GM20431 (cell line): ENCODE data around the gene PTPRE.

Source experiments
- in situ Hi-C: fragments of 300-500 bp; cut with MseI, MboI; formaldehyde crosslinking; loops from one replicate; pipeline ENCODE4 v1.15.0; 2020; ENCODE audit warnings: low sequenced_read_pairs; ENCODE audit not compliant: unreplicated experiment

The PTPRE gene

DNA sequence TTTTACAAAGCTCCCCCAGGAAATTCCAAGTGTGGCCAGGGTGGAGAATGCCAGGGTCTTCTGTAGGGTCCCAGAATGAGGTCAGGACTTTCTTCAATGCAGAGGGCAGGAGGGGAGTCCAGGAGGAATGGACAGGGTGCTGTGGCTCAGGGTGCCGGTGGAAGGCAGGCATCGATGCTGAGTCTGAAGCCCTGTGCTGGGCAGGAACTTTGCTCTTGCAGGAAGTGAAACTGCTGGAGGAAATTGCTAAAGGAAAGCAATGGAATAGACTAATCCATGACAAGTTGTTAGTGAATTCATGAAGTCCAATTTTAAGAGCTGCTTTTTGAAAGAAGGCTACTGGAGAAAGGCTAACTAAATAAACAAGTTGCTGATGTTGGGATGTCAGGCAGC, 14.8 kb downstream of the PTPRE start:
- in situ Hi-C loops = no loop called here

DNA sequence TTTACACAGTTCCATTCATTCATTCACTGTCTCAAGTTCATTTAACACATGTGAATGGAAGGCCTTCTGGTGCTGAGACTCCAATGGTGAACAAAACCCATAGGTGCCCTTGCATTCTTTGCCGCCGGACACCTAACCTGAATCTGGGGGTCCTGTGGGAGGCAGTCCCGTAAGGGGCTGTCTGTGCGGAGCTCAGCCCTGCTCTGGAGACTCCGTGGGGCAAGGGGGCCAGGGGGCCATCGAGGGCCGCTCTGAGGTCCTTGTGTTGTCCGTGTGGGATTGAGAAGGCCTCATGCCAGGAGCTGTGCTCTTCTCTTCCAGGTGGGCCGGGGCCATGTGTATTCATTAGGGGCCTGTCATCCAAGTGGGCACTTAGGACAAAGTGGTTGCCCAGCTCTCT, 15.3 kb downstream of the PTPRE start:
- in situ Hi-C loops = no loop called here

DNA sequence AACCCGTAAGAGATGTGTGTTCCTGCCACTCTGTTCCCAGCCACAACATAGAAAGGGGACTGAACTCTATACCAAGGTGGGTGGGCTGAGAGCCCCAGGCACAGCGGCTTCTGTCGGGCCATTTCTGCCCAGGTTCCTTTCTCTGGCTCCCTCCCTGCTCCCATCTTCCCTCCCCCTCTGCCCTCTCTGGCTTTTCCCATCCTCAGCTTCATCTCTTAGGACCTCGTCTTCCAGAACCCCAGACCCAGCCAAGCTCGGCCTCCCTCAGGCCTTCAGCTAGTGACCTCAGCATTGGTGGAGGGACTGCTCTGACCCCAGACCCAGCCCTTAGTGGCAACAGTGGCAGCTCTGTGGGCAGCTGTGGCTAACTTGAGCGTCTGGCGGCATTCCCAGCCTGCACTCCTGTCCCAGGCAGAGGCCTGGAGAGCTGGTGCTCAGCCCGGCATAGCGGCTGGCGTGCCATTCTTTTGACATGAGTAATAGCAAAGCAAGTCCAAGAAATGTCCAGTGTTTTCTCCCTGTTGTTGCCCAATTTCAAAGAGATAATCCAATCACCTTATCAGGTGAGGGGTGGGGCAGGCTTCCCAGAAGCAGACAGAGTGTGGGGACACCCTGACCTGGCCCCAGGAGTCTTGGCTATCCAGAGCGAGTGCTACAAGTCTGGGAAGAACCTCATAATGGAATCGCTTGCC, 15.9 kb downstream of the PTPRE start:
- in situ Hi-C loops = no loop called here

DNA sequence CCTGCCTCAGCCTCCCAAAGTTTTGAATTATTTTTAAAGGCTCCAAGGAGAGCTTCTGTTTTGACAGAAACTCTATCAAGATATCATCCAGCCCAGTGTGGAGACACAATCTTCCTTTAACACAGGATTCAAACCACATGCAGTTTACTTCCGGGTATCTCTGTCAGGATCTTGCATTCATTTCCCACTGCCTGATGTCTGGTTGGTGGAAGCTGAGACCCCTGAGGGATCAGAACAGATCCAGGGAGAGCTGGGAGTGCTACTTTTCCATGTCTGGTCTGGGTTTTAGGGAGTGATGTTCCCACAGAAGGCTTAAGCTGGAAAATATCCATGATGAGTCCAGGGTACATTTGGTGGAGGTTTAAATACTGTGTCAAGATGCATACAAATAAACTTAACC, 16.7 kb downstream of the PTPRE start:
- in situ Hi-C loops = no loop called here

DNA sequence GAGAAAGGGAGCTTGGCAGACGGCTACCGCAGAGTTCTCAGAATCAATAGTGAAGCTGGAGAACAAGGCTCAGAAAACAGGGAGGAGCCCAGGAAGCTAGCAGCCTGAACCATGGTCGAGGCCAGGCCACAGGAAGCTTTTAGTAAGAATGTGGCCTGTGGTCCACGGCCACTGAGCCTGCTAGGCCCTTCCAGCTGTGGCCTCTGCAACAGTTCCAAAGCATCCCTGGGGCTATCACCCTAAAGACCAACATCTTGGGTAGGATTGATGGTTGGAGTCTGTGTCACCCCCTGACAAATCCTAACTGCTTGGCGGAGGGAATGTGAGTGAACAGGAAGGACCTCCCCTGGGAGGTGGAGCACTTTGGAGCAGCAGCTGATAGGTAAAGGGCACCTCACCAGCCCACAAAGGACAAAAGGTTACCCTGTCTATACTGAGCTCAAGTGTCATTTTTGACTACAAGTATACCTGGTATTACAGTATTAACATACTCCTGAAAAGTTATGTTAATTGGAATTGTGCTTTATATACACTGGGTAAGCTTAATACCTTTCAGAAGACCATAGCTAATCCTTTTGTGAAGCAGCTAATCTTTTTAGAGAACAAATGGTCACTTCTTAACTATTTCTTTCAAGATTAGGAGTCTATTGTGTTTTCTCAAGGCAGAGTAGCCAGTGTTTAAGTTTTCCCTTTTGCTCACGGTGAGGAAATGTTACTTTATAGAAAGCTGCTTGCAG, 18.7 kb downstream of the PTPRE start:
- in situ Hi-C loops = no loop called here

DNA sequence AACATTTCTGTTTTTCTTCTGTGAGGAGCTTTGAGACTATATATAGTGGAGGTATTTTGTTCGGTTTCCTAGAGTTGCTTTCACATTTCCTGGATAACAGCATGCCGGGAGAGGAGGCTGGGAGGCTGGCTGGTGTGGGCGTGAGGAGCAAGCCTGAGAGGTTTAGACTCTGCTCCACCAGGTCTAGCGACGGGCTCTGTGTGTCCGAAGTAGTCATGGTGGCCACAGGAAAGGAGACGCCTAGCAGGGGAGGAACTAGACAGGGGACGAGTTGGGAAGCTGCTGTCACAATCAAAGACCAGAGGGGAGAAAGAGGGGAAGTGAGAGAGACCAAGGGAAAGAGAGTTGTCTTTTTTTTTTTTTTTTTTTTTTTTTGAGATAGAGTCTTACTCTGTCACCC, 19.6 kb downstream of the PTPRE start:
- in situ Hi-C loops = no loop called here

DNA sequence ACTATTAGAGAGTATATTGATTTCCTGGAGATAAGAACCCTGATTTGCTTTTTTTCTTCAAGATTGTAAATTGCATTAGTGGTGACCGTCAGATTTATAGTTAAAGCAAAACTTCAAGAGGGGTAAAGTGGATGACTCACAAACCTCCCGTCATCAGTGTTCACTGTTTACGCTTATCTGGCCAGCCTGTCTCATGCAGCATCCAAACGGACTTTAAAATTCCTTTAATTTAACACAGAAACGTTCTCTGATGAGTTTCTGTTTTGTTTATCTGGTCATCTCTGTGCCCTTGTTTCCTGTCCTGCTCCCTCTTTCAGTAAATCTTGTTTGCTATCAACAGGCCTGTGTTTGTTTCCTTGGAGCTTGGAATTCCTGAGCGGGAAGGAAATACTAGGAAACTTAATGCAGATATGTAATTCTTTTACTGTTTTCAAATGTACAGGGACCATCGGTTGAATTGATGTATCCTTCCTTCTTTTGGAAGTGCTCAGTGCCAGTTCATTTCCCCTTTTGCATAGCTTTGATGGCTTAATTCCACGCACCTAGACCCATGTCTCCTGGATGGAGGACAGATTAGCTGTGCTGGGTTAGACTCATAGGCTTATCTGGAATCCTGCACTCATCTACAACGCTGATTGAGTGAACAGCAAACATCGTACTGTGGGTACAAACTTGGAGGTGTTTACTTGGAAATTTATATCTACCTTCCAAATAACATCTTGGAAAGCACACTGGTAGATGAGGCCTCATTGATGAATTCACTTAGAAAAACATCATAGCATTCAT, 21.3 kb downstream of the PTPRE start:
- in situ Hi-C loops = no loop called here

DNA sequence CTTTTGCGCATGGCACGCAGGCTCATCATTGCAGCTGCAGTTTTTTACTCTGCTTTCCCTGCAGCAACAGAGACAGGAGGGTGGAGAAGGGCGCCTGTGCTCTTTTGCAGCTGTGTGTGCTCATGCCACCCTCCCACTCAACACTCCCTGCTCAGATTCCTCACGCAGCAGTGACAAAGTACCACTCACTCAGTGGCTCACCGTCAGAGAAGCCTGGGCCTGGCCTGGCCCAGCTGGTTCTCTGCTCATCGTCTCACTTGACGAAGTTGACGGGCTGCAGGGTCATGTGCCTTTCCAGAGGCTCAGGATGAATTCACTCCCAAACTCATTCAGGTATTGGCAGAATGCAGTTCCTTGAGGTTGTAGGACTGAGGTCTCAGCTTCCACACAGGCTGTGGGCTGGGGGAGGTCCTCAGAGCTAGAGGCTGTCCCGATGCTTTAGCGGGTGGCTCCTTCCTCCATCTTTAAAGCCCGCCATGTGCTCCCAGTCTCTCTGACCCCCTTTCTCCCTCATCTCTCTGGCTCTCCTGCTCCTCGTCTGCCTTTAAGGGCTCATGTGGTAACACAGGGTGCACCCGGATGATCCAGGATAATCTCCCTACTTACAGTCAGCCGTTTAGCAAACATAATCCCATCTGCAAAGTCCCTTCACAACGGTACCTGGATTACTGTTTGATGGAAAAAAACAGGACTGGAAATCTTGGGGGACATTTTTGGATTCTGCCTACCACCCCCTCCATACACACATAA, 25.8 kb downstream of the PTPRE start:
- in situ Hi-C loops = no loop called here

DNA sequence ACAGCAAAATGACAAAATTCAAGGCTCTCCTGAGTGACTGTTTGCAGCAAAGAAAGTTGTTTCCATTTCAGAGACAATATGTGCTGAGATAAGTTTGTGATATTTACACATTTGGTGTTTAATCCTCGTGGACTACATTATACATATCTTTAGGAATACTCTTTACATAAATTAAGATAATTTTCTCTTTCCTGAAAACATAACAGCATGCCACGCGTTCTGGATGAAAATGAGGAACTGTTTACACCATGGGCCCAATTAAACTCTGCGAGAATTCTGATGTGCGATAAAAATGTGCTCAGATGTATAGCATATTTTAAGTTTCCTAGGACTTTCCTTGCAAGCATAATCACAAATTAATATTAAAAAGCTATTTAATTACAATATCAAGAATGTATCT, 26.4 kb downstream of the PTPRE start:
- in situ Hi-C loops = no loop called here

DNA sequence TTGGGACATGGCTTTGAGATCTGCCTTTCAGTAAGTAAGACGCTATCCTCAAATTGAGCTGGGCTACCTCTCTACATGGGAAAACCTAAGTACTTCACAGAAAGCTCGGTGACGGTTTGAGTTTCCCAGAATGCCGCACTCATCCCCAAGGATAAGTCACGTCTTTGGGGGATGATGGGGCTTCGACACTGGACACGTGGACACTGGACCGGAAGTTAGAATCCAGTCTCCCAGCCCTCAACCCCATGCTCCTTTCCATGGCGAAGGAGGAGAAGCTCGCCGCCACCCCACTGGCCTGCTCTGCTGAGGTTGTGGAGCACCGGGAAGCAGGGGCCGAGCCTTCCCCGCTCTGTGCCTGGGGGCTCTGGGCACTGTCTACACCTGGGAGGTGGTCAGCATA, 27.5 kb downstream of the PTPRE start:
- in situ Hi-C loops = no loop called here

DNA sequence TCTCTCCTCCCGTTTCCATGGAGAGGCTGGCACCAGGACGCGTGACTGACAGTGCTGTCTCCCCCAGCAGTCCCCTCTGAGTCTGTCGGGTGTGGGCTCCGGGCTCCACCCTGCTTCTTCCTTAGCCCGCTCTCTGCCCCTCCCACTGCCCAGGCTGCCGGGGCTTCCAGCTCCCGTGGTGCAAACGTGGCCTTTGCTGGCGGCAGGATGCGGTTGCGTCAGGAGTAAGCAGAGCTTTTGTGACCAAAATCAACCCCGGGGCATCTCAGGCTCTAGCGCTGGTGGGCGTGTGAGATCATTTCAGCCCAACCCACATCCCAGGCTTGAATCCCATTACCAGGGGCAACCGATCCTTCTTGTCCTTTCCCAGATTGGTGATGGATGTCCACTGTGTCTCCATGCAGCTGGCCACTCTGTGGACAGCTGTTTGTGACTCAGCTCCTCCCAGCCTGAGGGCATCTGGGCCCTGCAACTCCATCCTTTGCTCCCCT, 28.2 kb downstream of the PTPRE start:
- in situ Hi-C loops = no loop called here

DNA sequence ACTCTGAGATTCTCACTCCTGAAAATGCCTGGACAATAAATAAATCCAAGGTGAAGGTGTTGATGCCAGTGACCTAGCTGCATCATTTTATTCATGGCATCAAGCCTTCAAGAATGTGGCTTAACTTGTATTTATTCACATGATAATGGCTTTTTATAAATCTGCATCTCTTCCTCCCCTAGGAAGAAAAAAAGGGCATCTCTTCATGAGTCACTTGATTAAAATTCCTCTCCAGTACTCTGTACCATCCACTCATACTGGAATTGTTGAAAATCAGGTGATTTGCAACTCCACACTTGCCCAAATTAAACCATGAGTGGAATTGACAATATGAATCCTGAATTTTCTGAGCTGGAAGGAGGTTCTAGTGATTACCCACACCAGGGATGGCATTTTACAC, 30.2 kb downstream of the PTPRE start:
- in situ Hi-C loops = no loop called here

DNA sequence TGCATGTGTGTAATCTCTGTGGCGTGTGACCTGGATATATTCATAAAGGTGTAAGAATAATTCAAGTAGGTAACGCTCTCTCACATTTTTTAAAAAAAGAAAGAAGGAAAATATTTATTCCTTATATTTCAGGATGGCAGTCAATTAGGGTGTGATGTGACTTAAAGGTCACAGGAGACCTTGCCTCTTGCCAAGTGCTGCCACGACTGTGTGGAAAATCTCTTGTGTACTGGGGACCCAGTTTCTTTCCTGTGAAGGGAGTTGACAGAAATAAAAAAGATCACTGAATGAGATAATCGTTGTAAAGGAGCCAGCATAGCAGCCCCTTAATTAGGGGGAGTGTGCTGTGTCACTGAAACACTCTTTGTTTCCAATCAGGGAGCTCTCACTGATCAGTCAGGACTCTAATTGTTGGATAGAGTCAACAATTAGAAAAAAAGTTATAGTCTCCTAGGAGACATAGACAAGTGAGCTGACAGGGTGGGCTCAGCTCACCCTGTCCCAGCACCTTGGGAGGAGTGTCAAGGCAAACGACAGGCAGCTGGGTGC, 31.1 kb downstream of the PTPRE start:
- in situ Hi-C loops = no loop called here

DNA sequence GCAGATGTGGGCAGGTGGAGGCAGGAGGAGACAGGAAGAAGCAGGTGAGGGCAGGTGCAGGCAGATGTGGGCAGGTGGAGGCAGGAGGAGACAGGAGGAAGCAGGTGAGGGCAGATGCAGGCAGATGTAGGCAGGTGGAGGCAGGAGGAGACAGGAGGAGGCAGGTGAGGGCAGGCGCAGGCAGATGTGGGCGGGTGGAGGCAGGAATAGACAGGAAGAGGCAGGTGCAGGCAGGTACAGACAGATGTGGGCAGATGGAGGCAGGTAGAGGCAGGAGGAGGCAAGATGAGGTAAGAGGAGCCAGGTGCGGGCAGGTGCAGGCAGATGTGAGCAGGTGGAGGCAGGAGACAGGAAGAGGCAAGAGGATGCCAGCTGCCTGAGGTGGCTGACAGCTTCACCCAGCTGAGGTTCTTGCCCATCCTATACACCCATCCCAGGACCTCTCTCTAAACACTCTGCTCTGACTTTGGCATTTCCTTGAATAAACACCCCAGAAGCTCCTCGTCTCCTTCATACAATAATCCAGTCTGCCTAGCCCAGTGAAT, 33.0 kb downstream of the PTPRE start:
- in situ Hi-C loops = no loop called here

DNA sequence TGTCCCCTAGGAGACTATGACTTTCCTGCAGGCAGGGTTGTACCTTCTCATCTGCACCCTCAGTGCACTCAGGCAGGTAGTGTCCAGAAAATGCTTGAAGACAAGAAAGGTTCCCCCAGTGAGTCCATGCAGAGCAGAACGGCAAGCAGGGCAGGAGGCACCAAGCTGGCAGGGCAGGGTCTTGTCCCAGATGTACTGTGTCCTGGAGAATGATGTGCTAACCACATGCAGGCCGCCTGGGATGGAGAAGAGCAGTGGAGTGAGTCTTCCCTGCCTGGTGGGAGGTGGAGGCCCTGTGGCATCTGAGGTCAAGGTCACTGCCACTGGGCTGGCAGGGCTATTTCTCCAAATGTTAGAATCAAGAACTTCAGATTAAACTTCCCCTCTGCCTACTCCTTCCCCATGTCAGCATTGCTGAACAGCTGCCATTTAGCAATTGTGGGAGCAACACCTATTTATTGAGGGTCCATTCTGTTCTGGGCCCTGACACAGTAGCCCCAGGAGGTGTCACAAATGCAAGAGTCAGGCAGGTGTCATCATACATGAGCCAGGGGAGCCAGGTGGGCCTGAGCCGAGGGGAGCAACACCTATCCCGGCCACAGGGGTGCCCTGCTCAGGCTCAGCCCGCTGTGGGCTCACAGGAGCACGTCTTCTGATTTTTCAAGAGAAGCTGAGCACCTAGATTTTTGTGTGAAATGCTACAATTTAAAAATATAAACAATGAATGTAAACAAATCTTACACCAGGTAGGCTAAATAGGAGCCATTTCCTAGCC, 34.1 kb downstream of the PTPRE start:
- in situ Hi-C loops = no loop called here

DNA sequence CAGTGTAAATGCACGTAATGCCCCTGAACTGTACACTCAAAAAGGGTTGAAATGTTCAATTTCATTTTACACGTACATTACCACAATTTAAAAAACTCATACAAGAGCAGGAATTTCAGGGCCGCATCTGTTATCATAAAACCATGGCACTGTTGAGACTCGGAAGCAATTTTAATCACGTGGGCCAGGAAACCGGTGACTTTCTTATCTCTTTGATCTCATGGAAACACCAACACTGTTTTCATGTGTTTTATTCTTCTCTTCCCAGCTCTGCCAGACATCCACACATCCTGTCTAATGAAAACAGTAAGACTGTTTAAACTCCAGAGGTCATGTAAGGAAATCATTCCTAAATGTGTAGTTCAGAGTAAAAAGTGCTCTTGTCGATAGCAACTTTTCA, 35.9 kb downstream of the PTPRE start:
- in situ Hi-C loops = no loop called here

DNA sequence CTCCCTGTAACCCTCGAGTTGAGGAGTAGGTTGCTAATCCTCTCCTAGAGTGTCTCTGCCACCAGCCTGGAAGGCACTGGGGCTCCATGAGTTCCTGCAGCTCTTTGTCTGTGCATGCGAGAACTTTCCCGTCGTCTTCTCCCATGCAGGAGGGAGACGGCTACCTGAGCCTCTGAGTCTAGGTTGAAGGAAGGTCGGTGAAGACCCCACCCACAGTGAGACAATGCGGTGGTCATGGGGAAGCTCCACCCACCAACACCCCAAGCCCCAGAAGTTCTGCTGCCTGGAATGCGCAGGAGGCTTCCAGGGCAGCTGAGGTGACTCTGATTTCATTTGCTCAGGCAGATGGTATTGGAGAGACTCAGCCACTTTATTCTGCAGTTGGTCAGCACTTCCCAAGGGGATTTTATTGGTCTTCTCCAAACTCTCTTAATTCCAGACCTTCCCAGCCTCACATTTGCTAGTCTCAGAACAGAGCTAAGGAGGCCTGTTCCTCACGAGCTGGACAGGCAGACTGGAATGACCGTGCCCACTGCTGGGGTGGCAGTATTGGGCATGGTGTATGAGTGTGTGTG, 36.5 kb downstream of the PTPRE start:
- in situ Hi-C loops = no loop called here

DNA sequence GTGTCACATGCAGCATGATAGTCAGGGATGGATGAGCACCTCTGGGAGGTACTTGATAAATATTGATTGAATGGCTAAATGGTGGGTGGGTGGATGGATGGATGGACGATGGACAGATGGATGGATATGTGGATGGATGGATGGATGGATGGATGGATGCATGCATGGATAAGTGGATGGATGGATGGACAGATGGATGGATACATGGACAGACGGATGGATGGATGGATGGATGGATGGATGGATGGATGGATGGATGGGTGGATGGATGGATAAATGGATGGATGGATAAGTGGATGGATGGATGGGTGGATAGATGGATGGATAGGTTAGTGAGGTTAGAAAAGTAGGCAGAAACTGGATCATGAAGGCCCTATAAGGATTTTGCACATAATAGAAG, 37.4 kb downstream of the PTPRE start:
- in situ Hi-C loops = no loop called here

DNA sequence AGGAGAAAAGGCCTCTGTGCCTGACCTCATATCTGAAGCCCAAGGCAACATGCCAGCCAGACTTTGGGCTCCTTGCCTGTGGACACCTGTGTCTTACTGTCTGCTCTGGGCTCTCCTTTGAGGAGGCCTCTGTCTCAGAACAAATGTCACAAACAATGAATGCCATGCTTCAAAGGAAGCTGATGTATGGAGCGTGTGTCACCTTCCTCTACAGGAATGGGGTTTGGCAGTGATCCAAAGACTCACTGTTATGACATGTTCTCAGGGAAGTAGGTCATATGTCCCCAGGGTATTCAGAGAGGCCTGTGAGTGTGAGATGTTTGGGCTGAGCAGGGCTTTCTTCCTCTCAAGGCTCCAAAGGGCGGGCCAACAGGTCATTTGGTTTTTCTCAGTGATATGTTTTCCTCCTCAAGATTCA, 38.4 kb downstream of the PTPRE start:
- in situ Hi-C loops = no loop called here
